ENCODE results near the gene ADIPOR1.

The ADIPOR1 gene

GRCh38 chr1:202972046-202972445 is 13.9 kb upstream of the ADIPOR1 start:
- no peak for DNase-seq (ENCODE audit: low read depth in 1 of 2, low spot score in 1 of 2)

GRCh38 chr1:202968895-202969295 is 10.8 kb upstream of the ADIPOR1 start:
- no peak for DNase-seq (ENCODE audit: low read depth in 1 of 2, low spot score in 1 of 2)

- no peak for DNase-seq (ENCODE audit: low read depth in 1 of 2, low spot score in 1 of 2)
These were observed 10.2 kb upstream of the ADIPOR1 start for GRCh38 chr1:202968351-202968750.

- no peak for DNase-seq (ENCODE audit: low read depth in 1 of 2, low spot score in 1 of 2)
These were observed 9.7 kb upstream of the ADIPOR1 start for GRCh38 chr1:202967684-202968281.

GRCh38 chr1:202966006-202966898 is 8.1 kb upstream of the ADIPOR1 start:
- no peak for DNase-seq (ENCODE audit: low read depth in 1 of 2, low spot score in 1 of 2)

GRCh38 chr1:202965422-202965821 is 7.3 kb upstream of the ADIPOR1 start:
- no peak for DNase-seq (ENCODE audit: low read depth in 1 of 2, low spot score in 1 of 2)

GRCh38 chr1:202964791-202965410 is 6.8 kb upstream of the ADIPOR1 start:
- no peak for DNase-seq (ENCODE audit: low read depth in 1 of 2, low spot score in 1 of 2)

- no peak for DNase-seq (ENCODE audit: low read depth in 1 of 2, low spot score in 1 of 2)
These were observed 3.2 kb upstream of the ADIPOR1 start for GRCh38 chr1:202961220-202961880.

- DNase-seq (ENCODE audit: low read depth in 1 of 2, low spot score in 1 of 2), result no peak
These were observed 1.1 kb upstream of the ADIPOR1 start for GRCh38 chr1:202959276-202959620.

GRCh38 chr1:202958544-202959275 is 598 bp upstream of the ADIPOR1 start:
- no peak for DNase-seq (ENCODE audit: low read depth in 1 of 2, low spot score in 1 of 2)

GRCh38 chr1:202956969-202957368 is 1.1 kb downstream of the ADIPOR1 start:
- no peak for DNase-seq (ENCODE audit: low read depth in 1 of 2, low spot score in 1 of 2)

- DNase-seq (ENCODE audit: low read depth in 1 of 2, low spot score in 1 of 2), result no peak
These were observed 3.9 kb downstream of the ADIPOR1 start for GRCh38 chr1:202954057-202954745.

GRCh38 chr1:202953392-202953791 is 4.7 kb downstream of the ADIPOR1 start:
- DNase-seq (ENCODE audit: low read depth in 1 of 2, low spot score in 1 of 2), result no peak

- no peak for DNase-seq (ENCODE audit: low read depth in 1 of 2, low spot score in 1 of 2)
These were observed 5.3 kb downstream of the ADIPOR1 start for GRCh38 chr1:202952818-202953217.

- no peak for DNase-seq (ENCODE audit: low read depth in 1 of 2, low spot score in 1 of 2)
These were observed 6.0 kb downstream of the ADIPOR1 start for GRCh38 chr1:202952099-202952498.

- DNase-seq (ENCODE audit: low read depth in 1 of 2, low spot score in 1 of 2), result no peak
These were observed 6.7 kb downstream of the ADIPOR1 start for GRCh38 chr1:202951437-202951836.

GRCh38 chr1:202945483-202945882 is 12.6 kb downstream of the ADIPOR1 start:
- no peak for DNase-seq (ENCODE audit: low read depth in 1 of 2, low spot score in 1 of 2)

- no peak for DNase-seq (ENCODE audit: low read depth in 1 of 2, low spot score in 1 of 2)
These were observed 13.6 kb downstream of the ADIPOR1 start for GRCh38 chr1:202944438-202944921.

- DNase-seq (ENCODE audit: low read depth in 1 of 2, low spot score in 1 of 2), result no peak
These were observed 15.7 kb downstream of the ADIPOR1 start for GRCh38 chr1:202942426-202942825.

- DNase-seq (ENCODE audit: low read depth in 1 of 2, low spot score in 1 of 2), result no peak
These were observed 16.7 kb downstream of the ADIPOR1 start for GRCh38 chr1:202941372-202941771.

Measured in stimulated activated CD4-positive, alpha-beta T cell treated with anti-CD3 and anti-CD28 coated beads, Interleukin-15, amount 100 ng/mL, for 1 hour (primary cell).